NCI-H1048 (cell line): ENCODE data around the gene ZNF487.
"Not testable (repeated sequence)": the region's sequence is repeated elsewhere in the genome, so short reads cannot be mapped to it uniquely, and the experiment has no call there.

Source experiments
- DNase-seq: peaks from one replicate; lab custom pipeline; 2025; lab: John Stamatoyannopoulos, UW

Gene ZNF487

DNA sequence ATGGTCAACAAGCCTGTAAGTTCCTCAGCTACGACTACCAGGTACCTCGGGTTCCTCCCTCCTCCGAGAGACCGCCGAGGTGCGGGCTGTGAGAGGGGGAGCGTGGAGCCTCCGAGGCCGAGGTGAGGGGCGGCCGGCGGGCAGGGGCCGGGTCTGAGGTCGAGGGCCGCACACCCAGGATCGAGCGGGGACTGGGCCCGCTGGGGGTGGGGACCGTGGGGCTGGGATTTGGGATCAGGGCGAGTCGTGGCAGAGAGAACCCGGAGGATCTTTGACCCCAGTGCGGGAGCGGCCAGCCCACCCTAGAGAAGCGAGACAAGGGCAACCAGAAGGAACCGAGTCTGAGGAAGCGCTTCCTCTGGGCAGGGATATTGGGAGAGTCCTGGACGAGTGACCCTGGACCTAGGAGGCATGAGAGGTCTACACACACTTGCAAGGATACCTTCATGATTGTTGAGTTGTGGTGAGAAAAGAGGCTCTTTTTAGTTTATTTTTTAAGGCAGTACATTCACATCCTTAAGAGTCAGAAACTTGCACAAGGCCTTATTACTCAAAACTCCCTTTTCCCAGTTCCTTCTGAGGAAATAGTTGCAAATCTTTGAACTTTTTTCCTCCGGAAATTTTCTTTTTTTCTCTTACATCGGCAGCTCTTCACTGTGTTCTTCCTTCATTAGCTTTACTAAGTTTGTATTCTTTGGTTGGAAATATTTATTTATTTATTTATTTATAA, 395 bp downstream of the ZNF487 start:
- DNase-seq = no peak

DNA sequence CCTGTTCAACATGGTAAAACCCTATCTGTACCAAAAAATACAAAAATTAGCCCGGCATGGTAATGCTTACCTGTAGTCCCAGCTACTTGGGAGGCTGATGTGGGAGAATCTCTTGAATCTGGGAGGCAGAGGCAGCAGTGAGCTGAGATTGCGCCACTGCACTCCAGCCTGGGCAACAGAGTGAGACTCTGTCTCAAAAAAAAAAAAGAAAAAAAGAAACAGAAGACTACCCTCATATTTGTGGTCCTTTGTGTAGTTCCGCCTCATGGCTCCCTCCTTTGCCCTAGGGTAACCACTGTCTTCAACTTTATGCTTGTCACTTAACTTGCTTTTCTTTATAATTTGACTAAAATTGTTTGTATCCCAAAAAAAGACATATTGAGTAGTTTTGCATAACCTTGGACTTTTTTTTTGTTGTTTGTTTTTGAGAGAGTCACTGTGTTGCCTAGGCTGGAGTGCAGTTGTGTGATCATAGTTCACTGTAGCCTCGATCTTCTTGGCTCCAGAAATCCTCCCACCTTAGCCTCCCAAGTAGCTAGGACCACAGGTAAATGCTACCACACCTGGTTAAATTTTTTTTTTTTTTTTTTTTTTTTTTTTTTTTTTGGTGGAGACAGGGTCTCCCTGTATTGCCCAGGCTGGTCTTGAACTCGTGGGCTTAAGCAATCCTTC, 3.7 kb downstream of the ZNF487 start:
- no peak for DNase-seq

- no peak for DNase-seq
Observed at GRCh38 chr10:43444323-43444722, 7.4 kb downstream of the ZNF487 start.

DNA sequence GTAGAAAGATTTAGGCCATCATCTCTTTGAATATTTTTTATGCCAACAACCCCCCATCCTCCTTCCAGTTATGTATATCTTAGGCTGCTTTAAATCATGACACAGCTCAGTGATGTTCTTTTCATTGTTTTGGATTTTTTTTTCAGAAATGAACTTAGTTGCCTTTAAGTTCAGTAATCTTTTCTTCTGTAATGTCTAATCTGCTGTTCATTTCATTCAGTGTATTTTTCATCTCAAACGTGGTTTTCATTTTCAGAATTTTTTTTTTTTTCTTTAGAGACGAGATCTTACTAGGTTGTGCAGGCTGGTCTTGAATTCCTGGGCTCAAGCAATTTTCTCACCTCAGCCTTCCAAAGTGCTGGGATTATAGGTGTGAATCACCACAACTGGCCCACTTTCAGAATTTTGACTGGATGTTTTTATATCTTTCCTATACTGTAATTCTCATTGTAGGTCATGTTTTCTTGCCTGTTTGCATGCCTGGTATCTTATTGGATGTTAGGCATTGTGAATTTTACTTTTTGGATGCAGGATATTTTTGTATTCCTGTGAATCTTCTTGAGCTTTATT, 8.1 kb downstream of the ZNF487 start:
- DNase-seq = no peak

- DNase-seq = not testable (repeated sequence)
Observed at GRCh38 chr10:43446219-43447017, 9.5 kb downstream of the ZNF487 start.

DNA sequence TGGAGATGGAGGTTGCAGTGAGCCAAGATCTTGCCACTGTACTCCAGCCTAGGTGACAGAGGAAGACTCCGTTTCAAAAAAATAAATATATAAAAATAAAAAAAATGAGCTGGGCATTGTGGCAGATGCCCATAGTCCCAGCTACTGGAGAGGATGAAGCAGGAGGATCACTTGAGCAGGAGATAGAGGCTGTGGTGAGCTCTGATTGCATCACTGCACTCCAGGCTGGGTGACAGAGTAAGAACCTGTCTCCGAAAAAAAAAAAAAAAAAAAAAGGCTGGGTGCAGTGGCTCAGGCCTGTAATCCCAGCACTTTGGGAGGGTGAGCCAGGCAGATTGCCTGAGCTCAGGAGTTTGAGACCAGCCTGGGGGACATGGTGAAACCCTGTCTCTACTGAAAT, 11.8 kb downstream of the ZNF487 start:
- no peak for DNase-seq

GRCh38 chr10:43452356-43452914, 15.5 kb downstream of the ZNF487 start:
- no peak for DNase-seq

- no peak for DNase-seq
Observed at GRCh38 chr10:43453266-43453831, 16.4 kb downstream of the ZNF487 start.

DNA sequence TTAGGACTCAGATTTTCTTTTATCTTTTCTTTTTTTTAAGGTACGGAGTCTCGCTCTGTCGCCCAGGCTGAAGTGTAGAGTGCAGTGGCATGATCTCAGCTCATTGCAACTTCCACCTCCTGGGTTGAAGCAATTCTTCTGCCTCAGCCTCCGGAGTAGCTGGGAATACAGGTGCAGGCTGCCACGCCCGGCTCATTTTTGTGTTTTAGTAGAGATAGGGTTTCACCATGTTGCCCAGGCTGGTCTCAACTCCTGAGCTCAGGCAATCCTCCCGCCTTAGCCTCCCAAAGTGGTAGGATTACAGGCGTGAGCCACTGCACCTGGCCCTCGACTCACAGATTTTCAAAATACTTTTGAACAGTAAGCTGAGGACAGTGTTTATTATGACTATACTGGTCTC, 17.1 kb downstream of the ZNF487 start:
- DNase-seq = not testable (repeated sequence)

- not testable (repeated sequence) for DNase-seq
Observed at GRCh38 chr10:43456561-43456960, 19.6 kb downstream of the ZNF487 start.

GRCh38 chr10:43458227-43458626, 21.3 kb downstream of the ZNF487 start:
- no peak for DNase-seq

GRCh38 chr10:43461950-43462349, 25.0 kb downstream of the ZNF487 start:
- peak; percentile 47 for DNase-seq

DNA sequence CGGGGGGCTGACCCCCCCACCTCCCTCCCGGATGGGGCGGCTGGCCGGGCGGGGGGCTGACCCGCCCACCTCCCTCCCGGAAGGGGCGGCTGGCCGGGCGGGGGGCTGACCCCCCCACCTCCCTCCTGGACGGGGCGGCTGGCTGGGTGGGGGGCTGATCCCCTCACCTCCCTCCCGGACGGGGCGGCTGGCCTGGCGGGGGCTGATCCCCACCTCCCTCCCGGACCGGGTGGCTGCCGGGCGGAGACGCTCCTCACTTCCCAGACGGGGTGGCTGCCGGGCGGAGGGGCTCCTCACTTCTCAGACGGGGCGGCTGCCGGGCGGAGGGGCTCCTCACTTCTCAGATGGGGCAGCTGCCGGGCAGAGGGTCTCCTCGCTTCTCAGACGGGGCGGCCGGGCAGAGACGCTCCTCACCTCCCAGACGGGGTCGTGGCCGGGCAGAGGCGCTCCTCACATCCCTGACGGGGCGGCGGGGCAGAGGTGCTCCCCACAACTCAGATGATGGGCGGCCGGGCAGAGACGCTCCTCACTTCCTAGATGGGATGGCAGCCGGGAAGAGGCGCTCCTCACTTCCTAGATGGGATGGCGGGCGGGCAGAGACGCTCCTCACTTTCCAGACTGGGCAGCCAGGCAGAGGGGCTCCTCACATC, 28.3 kb downstream of the ZNF487 start:
- DNase-seq = not testable (repeated sequence)

- DNase-seq = not testable (repeated sequence)
Observed at GRCh38 chr10:43465736-43466120, 28.8 kb downstream of the ZNF487 start.

- DNase-seq = no peak
Observed at GRCh38 chr10:43471146-43471545, 34.2 kb downstream of the ZNF487 start.

DNA sequence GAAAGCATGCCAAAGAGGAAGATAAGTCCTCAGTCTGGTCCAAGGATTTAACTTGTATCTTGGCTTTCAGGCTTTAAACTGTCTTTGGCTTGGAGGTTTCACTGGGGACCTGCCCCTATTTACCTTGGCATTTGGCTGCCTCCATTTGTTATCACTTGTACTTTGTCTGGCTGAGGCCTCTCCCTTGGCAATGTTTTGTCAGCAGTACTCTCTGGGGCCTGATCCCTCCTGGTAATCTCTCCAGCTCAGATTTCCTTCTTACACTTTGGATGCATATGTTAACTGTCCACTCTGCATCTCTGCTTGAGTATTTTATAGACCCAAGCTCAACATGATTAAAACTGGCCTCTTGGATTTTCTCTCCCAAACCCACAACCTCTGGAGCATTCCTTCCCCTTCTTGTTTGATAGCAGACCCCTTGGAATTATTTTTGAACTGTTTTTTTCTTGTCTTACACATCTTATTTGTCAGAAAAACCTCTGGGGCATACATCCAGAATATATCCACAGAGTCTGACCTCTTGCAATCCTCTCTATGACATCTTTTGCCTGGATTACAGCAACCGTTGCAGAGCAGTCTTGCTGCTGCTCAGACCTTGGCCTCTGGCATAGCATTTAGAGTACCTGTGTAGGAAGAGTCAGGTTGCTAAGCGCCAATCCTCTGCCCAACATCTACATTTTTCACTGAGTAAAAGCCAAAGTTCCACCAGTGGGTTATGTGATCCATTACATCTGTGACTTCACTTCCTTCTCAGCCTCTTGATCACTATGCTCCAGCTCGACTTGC, 35.2 kb downstream of the ZNF487 start:
- no peak for DNase-seq

DNA sequence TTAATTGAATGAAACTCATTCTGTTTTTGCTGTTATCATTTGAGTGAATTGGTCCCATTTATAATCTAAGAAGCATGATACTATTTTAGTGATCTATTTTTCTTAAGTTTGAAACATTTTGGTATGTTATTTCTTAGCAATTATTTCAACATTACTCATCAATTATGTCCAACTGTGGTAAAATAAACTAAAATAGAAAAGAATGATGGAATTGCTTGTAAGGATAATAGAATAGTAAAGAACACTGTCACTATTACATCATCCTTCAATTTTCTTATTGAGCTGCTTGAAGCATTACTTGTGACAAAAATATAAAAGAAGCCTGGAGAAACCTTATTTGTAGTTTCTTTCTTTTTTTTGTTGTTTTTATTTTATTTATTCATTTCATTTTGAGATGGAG, 42.4 kb downstream of the ZNF487 start:
- no peak for DNase-seq

DNA sequence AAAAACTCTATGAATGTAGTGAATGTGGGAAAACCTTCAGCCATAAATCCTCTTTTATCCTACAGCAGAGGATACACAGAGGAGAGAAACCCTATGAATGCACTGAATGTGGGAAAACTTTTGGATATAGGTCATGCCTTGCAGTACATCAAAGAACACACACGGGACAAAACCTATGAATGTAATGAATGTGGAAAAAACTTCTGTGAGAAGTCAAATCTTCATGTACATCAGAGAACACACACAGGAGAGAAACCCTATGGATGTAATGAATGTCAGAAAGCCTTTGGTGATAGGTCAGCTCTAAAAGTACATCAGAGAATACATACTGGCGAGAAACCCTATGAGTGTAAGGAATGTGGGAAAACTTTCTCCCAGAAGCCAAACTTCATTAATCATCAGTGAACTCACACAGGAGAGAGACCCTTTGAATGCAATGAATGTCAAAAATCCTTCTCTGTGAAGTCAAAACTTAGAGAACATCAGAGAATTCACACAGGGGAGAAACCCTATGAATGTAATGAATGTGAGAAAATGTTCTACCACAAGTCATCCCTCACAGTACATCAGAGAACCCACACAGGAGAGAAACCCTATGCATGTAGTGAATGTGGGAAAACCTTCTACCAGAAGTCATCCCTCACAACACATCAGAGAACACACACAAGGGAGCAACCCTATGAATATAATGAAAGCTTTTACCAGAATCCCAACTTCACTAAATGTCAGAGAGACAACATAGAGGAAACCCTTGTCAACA, 45.6 kb downstream of the ZNF487 start:
- DNase-seq = no peak

DNA sequence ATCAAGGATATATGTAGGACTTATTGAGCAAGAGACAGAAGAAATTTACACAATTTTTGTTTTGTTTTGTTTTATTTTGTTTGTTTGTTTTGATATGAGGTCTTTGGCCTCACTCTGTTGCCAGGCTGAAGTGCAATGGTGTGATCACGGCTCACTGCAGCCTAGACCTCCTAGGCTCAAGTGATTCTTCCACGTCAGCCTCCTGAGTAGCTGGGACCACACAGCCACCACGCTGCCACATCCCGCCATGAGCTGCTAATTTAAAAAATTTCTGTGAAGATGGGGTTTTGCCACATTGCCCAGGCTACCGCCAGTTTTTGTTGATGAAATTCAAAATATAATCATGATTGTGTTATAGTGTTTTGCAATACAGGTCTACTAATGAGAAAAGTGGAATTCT, 54.9 kb downstream of the ZNF487 start:
- DNase-seq = no peak

- DNase-seq = no peak
Observed at GRCh38 chr10:43502931-43503330, 66.0 kb downstream of the ZNF487 start.
